Measurements from ENCODE around the gene TTLL10. TPM values are rescaled to one million over a fixed set of nuclear protein-coding genes. Genes with fewer than 3 reads are reported as not detected.
"Not testable (repeated sequence)": the region's sequence is repeated elsewhere in the genome, so short reads cannot be mapped to it uniquely, and the experiment has no call there.

Gene TTLL10
- total RNA-seq, 1 donor from 2014 or later, result 0.39 TPM

DNA sequence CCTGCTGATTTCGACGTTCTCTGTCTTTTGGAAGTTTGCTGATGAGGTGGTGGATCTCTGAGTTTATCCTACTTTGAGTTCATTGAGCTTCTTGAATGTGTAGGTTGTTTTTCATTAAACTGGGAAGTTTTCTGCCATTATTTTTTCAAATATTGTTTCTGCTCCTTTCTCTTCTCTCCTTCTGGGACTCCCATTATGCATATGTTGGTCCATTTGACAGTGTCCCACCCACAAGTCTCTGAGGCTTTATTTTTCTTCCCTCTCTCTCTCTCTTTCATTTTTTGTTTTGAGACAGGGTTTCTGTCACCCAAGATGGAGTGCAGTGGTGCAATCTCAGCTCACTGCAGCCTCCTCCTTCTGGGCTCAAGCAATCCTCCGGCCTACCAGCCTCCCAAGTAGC lies 21.0 kb downstream of the TTLL10 start:
- DNase-seq, result no peak

DNA sequence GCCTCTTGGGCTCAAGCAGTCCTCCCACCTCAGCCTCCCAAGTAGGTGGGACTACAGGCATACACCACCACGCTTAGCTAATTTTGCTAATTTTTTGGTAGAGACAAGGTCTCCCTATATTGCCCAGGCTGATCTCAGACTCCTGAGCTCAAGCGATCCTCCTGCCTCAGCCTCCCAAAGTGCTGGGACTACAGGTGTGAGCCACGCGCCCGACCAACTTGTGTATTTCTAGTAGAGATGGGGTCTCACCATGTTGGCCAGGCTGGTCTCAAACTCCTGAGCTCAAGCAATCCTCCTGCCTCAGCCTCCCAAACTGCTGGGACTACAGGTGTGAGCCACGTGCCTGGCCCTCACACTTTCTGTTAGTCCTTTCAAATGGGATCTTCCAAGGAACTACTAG lies 22.0 kb downstream of the TTLL10 start:
- not testable (repeated sequence) for DNase-seq

DNA sequence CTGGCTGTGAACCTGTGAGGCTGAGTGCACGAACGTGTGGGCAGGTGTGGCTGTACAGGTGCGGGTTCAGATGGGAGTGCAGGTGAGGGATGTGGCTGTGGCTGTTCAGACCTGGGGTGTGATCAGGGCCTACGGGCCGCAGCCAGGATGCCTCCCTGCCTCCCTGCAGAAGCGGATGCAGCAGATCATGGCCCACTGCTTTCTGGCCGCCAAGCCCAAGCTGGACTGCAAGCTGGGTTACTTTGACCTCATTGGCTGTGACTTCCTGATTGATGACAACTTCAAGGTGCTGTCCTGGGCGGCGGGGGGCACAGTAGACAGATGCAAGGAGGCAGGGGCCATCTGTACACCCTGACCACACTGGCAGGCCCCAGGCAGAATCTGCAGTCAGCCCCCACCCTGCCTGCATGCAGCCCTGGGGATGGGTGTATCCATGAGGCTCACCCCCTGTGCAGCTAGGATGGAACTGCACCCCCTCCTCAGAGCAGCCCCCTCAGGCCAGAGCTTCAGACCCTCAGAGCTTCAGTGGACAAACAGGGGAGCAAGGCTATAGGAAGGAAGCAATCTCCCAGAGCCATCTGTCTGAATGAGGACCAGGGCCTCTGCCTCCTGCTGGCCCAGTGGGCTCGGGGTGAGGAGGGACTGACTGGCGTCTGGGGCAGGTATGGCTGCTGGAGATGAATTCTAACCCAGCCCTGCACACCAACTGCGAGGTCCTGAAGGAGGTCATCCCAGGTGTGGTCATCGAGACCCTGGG lies 22.9 kb downstream of the TTLL10 start:
- DNase-seq, result no peak

DNA sequence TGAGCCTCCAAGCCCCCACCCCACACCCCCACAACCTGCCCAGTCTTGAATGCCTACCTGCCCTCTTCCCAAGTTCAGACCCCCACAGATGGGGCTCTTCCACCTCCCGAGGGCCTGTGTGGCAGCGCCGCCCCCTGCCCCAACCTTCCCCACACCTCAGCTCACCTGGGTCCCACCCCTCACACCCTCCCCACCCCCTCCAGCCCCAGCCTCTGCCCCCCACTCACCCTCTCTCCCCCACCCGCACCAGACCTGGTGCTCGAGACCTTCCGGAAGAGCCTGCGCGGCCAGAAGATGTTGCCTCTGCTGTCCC lies 23.5 kb downstream of the TTLL10 start:
- DNase-seq, result no peak

DNA sequence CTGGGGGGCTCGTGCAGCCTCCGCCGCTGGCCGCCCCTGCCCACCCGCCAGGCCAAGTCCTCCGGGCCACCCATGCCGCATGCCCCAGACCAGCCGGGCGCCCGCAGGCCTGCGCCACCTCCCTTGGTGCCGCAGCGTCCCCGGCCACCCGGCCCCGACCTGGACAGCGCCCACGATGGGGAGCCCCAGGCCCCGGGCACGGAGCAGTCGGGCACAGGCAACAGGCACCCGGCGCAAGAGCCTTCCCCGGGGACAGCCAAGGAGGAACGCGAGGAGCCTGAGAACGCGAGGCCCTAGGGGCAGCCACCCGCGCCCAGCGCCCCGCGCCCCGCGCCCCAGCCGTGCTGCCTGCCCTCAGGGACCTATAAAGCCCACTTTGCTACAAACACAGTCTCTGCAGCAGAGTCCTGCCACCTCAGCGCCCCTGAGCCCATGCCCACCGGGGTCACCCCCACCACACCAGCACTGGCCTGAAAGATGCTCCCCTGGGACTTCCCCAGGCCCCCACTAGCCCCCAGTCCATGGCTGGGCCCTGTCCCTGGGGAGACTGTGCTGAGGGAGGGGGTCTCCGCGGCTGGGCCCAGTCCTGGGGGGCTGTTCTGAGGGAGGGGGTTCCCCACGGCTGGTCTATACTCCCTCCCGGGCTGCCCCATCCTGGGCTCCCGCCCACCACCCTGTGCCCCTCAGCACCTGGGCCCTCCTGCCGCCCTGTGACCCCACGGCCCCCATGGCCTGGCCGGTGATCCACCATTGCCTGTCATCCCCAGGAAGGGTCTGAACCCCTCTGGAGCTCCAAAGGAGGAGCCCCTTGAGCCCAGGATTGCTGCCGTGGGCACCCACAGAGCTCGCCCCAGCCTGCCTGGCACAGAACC lies 24.1 kb downstream of the TTLL10 start:
- no peak for DNase-seq

DNA sequence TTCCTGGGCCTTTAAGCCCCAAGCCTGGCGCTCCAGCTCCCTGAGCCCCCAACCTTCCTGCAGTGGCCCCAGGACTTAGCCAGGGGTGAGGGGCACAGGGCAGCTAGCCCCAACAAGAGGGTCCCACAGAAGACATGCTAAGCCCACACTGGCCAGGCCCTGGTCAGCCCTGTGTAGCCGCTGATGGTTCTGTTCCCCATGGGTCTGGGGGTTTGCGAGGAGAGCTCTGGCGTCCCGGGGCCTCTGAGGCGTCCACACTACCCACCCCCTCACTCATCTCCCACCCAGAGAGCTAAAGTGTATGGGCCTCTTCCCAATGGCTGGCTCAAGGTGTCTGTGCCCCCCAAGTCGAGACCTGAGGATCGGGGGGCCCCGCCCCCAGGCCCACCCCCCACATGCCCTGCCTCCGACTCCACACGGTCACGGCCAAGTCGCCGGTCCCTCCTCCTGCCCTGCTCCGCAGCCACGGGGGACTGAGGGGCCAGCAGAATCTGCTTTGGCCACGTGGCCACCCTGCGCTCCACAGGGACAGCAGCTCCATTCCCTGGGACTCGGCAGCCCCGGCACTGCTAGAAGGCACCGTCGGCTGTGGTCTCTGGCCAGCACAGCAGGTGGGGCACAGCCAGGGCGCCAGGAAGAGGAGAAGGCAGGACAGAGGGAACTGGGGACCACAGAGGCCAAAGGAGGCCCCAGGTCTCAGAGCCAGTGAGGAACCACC lies 24.9 kb downstream of the TTLL10 start:
- DNase-seq, result no peak

DNA sequence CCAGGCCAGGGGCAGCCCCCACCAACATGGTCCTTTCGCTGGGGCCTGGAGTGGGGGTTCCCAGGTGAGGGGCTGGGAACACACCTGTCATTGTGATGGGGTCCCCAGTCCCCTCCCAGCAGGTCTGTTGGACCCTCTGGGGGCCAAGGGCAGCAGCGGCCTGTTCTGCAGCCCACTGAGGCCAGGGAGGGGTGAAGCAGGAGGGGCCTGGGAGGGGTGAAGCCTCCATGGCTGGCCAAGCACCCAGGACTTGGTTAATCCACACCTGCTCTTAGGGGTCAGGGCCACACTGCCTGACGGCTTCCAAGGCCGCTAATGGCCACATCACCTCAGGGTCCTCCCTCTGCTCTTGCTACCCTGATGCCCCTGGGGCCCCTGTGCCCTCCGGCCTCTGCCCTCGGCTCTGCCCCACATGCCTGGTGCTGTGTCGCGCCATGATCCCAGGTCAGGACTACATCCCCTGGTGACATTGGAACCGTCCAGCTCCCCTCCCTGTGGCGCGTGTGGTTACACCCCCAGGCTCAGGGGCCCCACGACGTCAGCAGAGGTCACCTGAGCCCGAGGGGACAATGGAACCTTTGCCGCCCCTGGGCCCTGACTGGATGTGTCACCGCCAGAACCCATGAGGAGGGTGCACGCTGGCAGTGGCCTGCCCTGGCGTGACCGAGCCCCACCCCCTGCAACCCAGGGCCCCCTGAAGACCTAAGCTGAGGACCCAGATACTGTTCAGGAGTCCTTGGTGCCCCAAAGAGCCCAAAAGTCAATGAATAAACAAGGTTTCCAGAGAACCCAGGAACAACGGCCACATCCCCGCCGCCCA lies 25.7 kb downstream of the TTLL10 start:
- no peak for DNase-seq

DNA sequence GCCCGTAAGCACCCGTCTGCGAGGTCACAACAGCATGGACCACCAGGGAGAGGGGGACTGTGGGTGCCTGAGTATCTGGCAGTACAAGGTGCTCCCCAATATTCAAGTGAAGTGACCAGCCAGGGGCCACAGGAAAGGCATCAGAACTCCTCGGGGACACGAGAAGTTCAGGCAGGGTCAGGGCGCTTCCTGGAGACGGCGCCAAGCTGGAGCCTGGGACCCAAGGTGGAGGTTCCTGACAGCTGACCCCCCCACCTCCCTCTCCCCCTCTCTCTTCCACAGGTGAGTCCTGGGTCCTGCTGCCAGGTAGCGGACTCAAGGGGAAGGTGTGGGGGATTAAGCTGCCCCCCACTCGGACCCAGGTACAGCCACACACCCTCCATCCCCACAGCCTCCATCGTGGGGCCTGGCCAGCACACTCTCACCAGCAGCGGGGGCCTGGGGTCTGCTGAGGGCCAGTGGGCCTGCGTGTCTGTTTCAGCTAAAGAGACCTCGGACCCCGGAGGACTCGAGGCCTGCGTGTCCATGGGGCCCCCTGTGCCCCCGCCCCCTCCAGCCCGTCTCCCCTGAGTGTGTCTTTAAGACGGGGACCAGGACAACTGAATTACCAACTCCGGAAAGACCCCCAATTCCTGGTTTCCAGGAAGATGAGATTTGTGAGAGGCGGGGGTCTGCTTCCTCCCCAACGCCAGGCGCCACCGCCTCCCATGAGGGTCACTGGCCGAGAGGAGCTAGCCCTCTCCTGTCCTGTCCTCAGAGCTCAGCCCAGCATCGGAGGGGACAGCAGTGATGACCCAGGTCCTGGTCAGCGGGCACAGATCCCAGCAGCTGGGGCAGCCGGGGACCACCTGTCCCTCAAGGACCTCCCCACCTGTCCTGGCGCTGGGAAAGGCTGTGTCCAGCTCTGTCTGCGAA lies 26.5 kb downstream of the TTLL10 start:
- no peak for DNase-seq

DNA sequence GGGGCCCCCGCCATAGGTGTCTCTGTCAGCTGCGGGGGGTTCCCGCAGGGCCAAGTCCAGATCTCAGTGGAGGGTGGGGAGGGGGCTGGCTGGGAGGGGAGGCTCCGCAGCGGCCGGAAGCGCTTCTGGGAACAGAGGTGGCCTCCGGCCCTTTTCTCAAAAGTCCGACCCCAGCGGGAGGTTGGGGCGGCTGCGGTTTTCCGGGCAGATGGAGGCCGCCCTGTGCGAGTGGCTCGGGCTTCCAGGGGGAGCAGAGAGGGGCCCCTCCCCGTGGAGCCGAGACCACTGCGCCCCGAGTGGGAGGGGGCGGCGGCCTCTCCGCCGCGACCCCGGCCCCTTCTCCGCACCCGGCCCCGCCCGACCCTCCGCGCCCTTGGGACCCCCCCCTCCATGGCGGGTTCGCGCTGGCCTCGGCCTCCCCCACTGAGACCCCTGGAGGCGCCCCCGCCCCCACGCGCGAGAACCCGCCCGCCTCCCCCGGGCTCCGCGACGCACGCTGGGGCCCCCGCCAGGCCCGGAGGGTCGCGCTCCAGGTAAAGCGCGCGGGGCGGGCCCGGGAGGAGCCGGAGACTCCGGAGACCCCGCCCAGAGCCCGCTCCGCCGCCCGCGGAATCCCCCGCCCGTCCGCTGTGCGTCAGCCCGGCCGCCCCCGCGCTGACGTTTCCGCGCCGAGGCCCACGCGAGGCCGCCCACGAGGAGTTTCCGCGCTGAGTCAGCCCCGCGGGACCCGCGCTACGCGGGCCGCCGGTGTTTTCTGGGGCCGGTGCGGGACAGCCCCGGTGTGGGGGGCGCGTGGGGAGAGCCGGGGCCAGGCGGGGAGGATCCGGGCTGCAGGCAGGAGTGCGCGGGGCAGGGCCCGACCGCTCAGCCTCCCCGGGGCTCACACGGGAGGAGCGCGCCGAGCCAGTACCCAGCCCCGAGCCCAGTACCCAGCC lies 27.5 kb downstream of the TTLL10 start:
- DNase-seq, result no peak

DNA sequence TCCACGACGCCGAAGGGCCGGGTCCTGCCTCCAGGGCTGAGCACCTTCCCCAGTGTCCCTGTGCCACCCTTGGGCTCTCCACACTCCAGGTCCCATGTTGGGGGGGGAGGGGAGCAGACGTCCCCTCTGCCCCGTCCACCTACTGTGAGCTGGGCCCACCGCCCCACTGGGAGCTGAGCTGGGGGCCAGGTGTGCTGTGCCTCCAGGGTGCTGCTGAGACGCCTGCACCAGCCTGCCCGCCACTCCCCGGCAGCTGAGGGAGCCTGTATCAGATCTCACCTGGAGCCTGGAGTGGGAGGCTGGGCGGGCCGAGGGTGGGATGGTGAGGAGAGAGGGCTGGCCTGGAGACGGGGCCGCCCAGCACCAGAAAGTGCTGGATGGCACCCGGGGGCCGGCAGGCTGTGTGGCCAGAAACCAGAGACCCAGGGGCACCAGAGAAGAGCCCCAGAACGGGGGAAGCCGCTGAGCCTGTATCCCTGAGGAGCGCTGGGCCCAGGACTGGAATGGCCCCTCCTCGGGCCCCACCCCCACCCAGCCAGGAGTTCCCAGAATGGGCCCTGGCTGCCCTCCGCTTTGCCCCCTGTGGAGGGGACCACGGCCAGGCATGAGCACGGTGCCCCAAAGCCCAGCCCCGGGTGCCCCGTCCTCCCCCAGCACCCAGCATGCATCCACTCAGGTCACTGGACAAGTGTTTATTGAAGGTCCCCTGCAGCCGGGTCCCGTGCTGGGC lies 29.3 kb downstream of the TTLL10 start:
- DNase-seq, result no peak

DNA sequence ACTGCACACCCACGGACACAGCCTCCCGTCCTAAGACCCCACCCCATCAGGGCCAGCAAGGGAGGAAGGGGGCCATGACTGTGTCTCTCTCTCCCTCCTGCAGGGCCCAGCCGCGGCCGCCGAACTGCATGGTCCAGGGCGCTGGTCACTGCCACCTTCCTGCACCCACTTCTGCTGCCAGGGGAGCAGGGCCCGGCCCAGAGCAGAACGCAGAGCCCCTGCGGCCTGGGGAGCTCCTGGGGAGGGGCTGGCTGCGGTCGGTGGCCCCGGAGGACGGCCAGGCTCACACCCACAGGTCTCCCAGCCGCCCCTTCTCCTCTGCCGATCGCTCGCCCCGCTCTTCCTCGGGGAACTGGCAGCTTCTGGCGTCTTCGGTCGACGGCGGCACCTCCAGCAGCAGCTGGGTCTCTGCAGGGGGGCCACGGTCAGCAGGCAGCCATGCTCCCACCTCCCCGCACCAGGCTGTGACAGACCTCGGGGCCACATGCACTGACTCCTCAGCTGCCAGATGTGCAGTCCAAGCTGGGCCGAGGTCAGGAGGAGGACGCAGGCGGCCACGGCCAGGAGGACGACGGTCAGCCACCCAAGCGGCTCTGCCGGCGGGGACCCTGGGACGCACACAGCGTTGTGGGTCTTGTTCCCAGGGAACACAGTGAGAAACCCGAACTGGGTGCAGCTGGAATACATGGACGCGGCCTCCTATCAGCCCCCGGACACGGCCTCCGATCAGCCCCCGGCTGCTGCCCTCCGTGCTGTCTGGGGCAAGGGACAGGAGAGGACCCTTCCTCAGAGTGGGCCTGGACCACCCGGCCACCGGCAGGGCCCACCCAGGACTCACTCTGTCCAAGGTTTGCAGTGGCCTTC lies 30.1 kb downstream of the TTLL10 start:
- no peak for DNase-seq

DNA sequence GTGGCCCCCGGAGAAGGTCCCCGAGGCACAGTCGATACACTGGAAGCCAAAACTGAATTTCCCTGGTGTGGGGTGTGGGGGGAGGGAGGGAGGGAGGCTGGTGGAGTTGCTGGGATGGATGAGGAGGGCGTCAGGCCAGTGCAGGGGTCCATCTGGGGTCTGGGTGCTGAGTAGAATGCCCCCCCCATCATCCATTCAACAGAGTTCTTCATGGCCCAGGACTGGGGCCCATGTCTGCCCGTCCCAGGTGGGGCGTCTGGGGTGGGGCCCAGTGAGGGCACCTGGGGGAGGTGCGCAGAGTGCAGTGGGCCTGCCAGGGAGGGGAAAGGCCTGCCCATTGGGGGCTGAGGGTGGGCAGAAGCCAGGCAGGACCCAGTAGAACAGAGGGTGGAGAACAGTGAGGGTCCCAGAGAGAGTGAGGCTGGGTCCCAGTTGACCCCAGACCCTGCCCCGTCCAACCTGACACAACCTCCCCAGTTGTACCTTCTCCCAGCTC lies 30.8 kb downstream of the TTLL10 start:
- no peak for DNase-seq

DNA sequence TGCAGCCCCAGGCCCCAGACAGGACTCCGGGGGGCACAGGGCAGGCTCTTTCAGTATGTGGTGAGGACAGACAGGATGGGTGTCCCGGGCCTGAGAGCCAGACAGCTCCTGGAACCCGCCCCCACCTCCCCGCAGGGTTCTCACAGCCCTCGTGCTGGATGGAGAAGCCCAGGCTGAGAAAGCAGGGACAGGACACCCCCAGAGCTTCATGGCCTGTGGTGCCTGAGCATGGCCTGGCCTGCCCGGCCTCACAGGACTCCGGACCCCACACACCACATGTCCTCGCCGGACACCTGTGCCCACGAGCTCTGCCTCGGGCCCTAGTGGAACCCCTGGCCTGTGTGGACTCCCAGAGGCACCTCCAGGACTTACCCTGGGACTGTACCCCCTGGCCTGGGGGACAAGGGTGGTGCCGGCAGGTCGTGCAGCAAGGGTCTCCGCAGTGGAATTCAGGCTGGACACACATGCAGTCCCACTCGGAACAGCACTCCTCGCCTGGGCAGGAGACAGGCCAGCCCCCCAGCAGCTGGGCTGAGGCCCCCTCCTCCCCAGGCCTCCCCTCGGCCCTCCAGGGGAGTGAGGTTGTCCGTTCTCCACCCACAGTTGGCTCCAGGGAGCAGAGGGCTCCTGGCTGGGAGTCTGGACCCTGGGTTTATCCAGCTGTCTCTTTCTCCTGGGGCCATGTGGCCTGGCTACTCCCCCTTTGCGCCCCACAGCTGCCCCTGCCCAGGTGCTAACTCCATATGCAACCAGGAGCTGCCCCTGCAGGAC lies 31.5 kb downstream of the TTLL10 start:
- no peak for DNase-seq

DNA sequence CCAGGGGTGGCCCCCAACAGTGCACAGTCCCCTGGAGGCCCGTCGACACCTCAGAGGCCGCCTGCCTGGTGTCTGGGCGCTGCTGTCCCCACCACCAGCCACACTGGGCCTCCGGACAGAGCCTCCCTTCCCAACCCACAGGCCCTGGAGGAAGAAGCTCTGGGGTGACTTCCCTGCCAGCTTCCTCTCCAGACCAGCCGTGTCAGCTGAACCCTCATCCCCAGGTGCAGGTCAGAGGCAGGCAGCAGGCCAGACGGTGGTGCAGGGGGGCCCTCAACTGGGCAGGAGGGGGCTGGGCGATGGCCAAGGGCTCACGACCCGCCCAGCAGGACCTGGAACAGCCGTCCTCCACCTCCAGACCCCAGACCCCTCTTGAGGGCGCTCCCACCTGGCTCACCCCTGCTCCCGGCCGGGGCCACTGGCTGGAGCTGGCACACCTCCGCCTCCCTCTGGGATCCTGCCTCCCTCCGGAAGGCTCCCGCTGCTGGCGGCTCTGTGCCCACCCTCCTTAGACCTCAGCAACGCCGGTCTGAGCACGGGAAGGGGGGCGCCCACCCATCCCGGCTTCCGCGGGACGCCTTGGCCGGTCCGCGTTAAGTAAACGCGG lies 32.2 kb downstream of the TTLL10 start:
- no peak for DNase-seq

DNA sequence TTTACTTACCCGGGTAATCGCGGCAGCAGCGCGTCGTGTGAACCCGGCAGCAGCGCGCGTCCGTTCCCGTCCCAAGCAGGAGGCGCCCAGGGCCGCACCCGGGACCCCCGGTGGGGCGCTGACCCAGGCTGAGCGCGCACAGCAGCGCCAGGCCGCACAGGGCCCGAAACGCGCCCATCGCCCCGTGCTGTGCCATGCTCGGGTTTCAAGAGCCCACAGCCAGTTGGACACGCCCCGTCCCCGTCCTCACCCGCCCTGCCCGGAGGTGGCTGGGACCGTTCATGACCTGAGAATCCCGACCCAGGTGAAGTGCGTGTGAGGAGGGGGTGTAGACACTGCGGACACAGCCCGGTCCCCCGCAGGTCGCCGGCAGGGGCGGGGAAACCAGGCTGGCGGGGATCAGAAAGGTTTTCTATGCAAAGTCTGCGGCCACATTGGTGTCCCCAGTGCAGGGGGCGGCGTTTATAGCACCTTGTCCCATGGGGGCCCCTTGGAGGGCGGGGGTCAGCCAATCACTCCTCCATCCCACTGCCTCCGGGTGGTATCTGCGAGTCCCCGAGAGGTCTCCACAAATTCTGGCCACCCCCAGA lies 32.8 kb downstream of the TTLL10 start, which contains the start of gene TNFRSF18:
TNFRSF18 (minus strand) TSS at position 217 of the 590 bp plus-strand sequence; CDS start at position 196, 21 bp downstream.
- DNase-seq, result no peak

DNA sequence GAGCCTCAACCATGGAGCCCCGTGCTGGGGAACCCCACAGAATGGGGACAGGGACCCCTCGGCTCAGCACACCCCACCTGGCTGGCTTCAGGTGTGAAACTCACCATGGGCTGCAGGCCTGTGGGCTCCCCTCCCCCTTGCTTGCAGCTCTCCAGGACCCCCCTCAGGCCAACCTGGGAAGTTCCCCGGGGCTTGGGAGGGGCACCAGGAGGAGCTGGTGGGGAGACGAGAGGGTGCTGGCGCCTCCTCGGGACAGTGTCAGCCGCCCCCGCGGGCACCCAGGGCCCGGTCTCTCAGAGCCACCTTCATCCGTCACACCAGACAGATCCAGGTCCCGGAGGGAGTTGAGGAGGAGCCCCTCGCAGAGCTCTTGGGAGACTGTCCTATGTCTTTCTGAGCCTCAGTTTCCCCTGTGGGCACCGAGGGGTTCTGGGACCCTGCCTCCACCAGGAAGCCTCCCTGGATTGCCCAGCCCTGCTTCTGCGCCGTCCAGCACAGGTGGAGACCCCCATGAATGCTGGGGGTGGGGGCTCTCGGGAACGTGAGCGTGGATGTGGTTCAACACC lies 33.4 kb downstream of the TTLL10 start:
- no peak for DNase-seq

Data from skin of body (tissue), 2 donors.